Activated T-cell treated with anti-CD3 and anti-CD28 coated beads for 1 hour (primary cell): ENCODE data around the gene RP2.

Experiments
- DNase-seq: peaks from one replicate; pipeline ENCODE4 v3.0.0-alpha.2; 2020; ENCODE audit warnings: low read depth

RP2 gene

GRCh38 chrX:46844913-46845312, 8.1 kb downstream of the RP2 start:
- DNase-seq: no peak

- DNase-seq: no peak
Measured at GRCh38 chrX:46849933-46850332, 13.1 kb downstream of the RP2 start.

- DNase-seq: no peak
Measured at GRCh38 chrX:46850771-46851170, 13.9 kb downstream of the RP2 start.

GRCh38 chrX:46856483-46856882, 19.6 kb downstream of the RP2 start:
- no peak for DNase-seq

- no peak for DNase-seq
Measured at GRCh38 chrX:46860557-46860956, 23.7 kb downstream of the RP2 start.

- no peak for DNase-seq
Measured at GRCh38 chrX:46863072-46863471, 26.2 kb downstream of the RP2 start.

GRCh38 chrX:46864606-46865005, 27.8 kb downstream of the RP2 start:
- DNase-seq: no peak

GRCh38 chrX:46865281-46865680, 28.4 kb downstream of the RP2 start:
- no peak for DNase-seq

DNA sequence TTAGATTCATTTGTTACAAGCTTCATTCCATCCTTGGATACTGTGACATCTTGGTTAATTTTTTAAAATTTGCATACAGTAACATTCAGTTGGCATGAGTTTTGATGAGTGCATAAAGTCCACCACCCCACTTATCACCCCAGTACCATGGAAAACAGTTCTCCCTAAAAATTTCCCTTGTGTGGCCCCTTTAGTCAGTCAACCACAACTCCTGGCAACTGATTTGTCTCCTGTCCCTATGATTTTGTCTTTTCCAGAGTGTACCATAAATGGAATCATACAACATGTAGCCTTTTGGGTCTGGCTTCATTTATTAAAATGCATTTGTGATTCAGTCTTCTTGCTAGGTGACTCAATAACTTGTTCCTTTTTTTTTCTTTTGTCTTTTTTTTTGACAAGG, 29.9 kb downstream of the RP2 start:
- no peak for DNase-seq

- no peak for DNase-seq
Measured at GRCh38 chrX:46873746-46874145, 36.9 kb downstream of the RP2 start.

DNA sequence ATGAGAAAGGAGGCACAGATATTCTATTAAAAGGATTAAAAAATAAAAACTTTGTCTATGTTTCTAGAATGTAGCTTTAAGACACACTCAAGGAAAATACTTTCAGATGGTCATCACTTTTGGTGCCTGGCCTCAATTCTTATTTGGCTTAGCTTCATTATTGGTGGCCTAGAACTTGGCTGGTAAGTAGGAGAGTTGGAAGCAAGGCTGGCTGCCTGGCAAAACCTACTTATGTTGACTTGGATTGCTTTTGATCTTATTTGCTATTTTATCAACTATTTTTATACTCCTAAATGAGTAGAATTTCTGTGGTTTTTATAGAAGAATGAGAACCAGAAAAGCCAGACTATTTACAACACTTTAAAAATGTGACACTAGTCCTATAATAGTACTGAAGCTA, 40.1 kb downstream of the RP2 start:
- DNase-seq: no peak

GRCh38 chrX:46882266-46882665, 45.4 kb downstream of the RP2 start:
- DNase-seq: no peak

DNA sequence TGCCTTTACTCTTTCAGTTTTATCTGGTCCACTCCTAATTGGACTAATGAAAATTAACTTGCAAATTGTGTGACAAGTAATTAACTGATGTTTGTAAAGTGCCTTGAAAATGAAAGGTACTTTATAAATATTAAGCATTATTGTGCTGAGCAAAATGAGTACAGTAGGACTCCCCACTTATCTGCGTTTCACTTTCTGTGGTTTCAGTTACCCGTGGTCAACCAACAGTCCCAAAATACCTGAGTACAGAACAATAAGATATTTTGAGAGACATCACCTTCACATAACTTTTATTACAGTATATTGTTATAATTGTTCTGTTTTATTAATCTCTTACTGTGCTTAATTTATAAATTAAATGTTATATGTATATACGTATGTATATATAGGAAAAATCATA, 48.0 kb downstream of the RP2 start:
- no peak for DNase-seq

- no peak for DNase-seq
Measured at GRCh38 chrX:46898207-46898606, 61.4 kb downstream of the RP2 start.

GRCh38 chrX:46903458-46904242, 66.8 kb downstream of the RP2 start:
- DNase-seq: peak; percentile 30

- no peak for DNase-seq
Measured at GRCh38 chrX:46904626-46905025, 67.8 kb downstream of the RP2 start.

GRCh38 chrX:46910415-46910814, 73.6 kb downstream of the RP2 start:
- DNase-seq: no peak

- no peak for DNase-seq
Measured at GRCh38 chrX:46912098-46912602, 75.3 kb downstream of the RP2 start, which contains the start of gene JADE3. JADE3 (plus strand) TSS chrX:46912421; CDS start chrX:46984895, 72,474 bp downstream.

DNA sequence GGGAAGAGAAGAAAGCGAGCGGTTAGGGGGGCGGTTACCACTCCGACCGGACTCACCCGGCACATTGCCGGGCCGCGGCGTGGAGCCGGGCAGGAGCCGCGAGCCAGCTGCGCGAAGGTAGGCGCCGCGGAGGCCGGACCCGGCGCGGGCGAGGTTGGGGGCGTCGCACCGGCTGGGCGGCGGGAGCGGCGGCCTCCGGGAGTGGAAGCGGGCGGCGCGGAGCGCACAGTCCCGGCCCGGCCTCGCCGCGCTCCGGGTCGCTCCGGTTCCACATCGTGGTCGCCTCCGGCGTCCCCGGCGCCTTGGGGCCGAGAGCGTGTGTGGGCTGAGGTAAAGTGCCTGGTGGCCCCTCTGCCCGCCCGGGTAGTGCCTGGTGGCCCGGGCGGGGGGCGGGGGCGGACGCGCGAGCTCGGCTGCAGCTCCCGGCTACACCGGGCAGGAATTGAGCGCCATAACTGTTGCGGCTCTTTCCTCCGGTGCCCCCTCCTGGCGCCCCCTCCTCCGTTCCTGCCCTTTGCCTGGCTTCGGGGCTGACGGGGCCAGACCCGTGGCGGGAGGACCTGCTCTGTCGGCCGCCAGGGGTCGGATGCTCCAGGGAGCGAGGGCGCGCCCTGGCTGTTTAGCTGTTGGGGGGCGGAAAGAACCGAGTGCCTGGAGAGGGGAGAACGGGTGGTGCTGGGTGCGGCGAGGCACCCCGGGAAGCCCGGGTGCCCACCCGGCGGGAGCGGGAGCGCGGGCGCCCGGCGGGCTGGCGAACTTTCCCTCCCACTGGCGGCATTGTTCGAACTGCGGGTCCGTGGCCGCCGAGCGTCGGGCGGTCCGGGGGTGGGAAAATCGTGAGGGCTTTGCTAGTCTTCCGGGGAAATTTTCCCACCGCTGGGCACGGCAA, 76.0 kb downstream of the RP2 start:
- DNase-seq: no peak

DNA sequence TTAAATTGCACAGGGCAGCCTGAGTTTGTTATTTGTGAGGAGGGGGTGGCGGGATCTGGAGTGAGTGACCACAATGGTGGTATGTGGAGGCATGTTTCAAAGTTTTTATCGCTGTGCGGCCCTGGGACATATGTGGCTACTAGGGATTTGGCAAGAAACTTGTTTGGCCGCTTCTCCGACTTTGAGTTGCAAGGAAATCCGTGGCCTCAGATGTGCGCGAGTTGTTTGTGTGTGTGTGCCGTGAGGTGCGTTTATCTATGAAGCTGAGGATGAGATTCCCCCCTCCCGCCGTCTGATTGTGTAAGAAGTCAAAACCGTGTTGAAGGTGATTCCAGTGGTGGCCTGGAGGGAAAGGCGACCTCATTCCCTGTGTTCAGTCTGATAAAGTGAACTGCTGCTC, 76.8 kb downstream of the RP2 start:
- DNase-seq: no peak

GRCh38 chrX:46916273-46916672, 79.4 kb downstream of the RP2 start:
- no peak for DNase-seq

DNA sequence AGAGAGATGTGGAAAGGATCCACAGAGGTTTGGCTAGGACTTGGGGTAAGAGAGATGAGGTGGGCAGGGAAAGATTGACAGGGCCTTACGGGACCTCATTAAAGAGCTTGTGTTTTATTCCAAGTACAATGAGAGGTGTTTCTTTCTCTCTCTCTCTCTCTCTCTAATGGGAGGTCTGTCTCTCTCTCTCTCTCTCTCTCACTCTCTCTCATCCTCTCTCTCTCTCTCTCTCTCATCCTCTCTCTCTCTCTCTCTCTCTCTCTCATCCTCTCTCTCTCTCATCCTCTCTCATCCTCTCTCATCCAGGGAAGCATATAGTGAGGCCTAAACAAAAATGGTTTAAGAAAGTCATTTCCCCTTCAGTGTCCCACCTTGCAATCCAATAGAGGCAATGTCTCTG, 80.8 kb downstream of the RP2 start:
- DNase-seq: no peak

- no peak for DNase-seq
Measured at GRCh38 chrX:46918434-46918833, 81.6 kb downstream of the RP2 start.
